Vagina (tissue), 2 donors: Measurements from ENCODE around the gene ARL6IP5.

Source experiments
- CTCF ChIP-seq, 3 experiments: fragments of 450-650 bp in 2 of 3; fragments of 200-600 bp in 1 of 3; sonication (generic) in 1 of 3; IDR thresholded peaks; one replicate each; pipeline ENCODE4 v1.5.1; 2017 to 2019; ENCODE audit warnings: antibody characterized with exemption in 3 of 3, mild to moderate bottlenecking in 2 of 3, moderate library complexity in 2 of 3
- POLR2A ChIP-seq, 2 donors: fragments of 450-650 bp; IDR thresholded peaks; one replicate each; pipeline ENCODE4 v1.6.1; 2017; ENCODE audit warnings: antibody characterized with exemption in 2 of 2, mild to moderate bottlenecking in 2 of 2, moderate library complexity in 2 of 2
- POLR2AphosphoS5 ChIP-seq, 2 donors: sonication (generic); formaldehyde crosslinking; IDR thresholded peaks; one replicate each; pipeline ENCODE4 v1.9.0; 2017; ENCODE audit warnings: antibody characterized with exemption in 2 of 2, mild to moderate bottlenecking in 2 of 2, low read depth in 1 of 2; ENCODE audit not compliant: insufficient read depth in 1 of 2

- TF ChIP-seq POLR2A (IDR thresholded peaks at IDR 0.05) (no peak), CTCF (IDR thresholded peaks at IDR 0.05) (no peak), POLR2AphosphoS5 (IDR thresholded peaks at IDR 0.05; ENCODE audit: insufficient read depth in 1 of 2, low read depth in 1 of 2) (no peak)
These were observed 52.7 kb downstream of the ARL6IP5 start for GRCh38 chr3:69137412-69137811.
